K562 (cell line): Measurements from ENCODE around the gene PRSS37. TPM values are rescaled to one million over a fixed set of nuclear protein-coding genes. Genes with fewer than 3 reads are reported as not detected.

Experiments
- ATAC-seq: fragments of 200-7000 bp; cut with Tn5 transposase; 3 replicates; pipeline ENCODE4 v1.9.1; 2020; ENCODE audit warnings: moderate library complexity
- BruUV-seq: library from RNA; stranded (reverse); fragments of 400-500 nt; replicated peaks from 2 replicates; lab custom pipeline; 2021; lab: Mats Ljungman, UMichigan
- CTCF ChIA-PET: fragments of 300-600 bp; formaldehyde crosslinking; extraction: SDS; loops from one replicate; lab custom pipeline; 2021; ENCODE audit warnings: low intra/inter-chr PET ratio; lab: Yijun Ruan, JAX
- POLR2A ChIA-PET: fragments of 300-600, 350-650 bp; sonication (Branson Sonifier 250); formaldehyde crosslinking; extraction: SDS; loops from one replicate; lab custom pipeline; 2021; ENCODE audit warnings: antibody characterized with exemption, inconsistent platforms; lab: Yijun Ruan, JAX
- DNase-seq, 4 experiments: peaks; one replicate each; pipeline versions ENCODE4 v3.0.0 to v3.0.0-alpha.2; 2011 to 2018; ENCODE audit warnings: low spot score in 3 of 4, mixed read lengths in 3 of 4; ENCODE audit errors: extremely low read depth in 1 of 4
- FAIRE-seq: peaks from 2 replicates; lab custom pipeline; 2011; peaks lifted over from hg19 to GRCh38; lab: Jason Lieb, UNC
- H2AFZ ChIP-seq: 2 replicates; pipeline ENCODE4 v1.6.0; 2011; ENCODE audit warnings: low read depth, low read length, control low read depth, inconsistent platforms
- H3K27ac ChIP-seq: fragments of 200-600 bp; 3 replicates; pipeline ENCODE4 v1.8.0; 2011; ENCODE audit warnings: low read depth, mild to moderate bottlenecking, control low read depth, inconsistent platforms, low read length, moderate library complexity, mixed read lengths; ENCODE audit errors: extremely low read depth
- H3K27me3 ChIP-seq, 2 experiments: fragments of 300-600 bp in 1 of 2; 2 replicates in 1 of 2; 3 replicates in 1 of 2; pipeline versions ENCODE4 v1.6.0 to v1.8.0; 2011; ENCODE audit warnings: inconsistent platforms in 2 of 2, low read length in 2 of 2, mild to moderate bottlenecking in 1 of 2, mixed read lengths in 1 of 2, moderate library complexity in 1 of 2; ENCODE audit not compliant: control insufficient read depth in 2 of 2, insufficient read depth in 2 of 2
- H3K36me3 ChIP-seq: fragments of 300-600 bp; 3 replicates; pipeline ENCODE4 v1.8.0; 2011; ENCODE audit warnings: mild to moderate bottlenecking, low read length, inconsistent platforms; ENCODE audit not compliant: control insufficient read depth, insufficient read depth
- H3K4me1 ChIP-seq, 2 experiments: fragments of 200-600 bp in 1 of 2; replicated peaks in 1 of 2; 2 replicates in 1 of 2; 3 replicates in 1 of 2; pipeline versions ENCODE4 v1.5.1 to v1.8.0; 2011; ENCODE audit warnings: inconsistent platforms in 2 of 2, low read length in 2 of 2, mild to moderate bottlenecking in 1 of 2, mixed read lengths in 1 of 2, moderate library complexity in 1 of 2; ENCODE audit not compliant: control insufficient read depth in 2 of 2, insufficient read depth in 2 of 2
- H3K4me2 ChIP-seq: 2 replicates; pipeline ENCODE4 v1.6.1; 2011; ENCODE audit warnings: low read length, control low read depth, inconsistent platforms, mixed read lengths; ENCODE audit not compliant: insufficient read depth
- H3K4me3 ChIP-seq: fragments of 200-600 bp; sonication (generic), shearing (Covaris generic); 2 replicates; pipeline ENCODE4 v1.5.1; 2016; ENCODE audit warnings: control low read depth, inconsistent platforms
- H3K79me2 ChIP-seq: fragments of 200-600 bp; 3 replicates; pipeline ENCODE4 v1.8.0; 2011; ENCODE audit warnings: low read length, inconsistent platforms; ENCODE audit not compliant: control insufficient read depth, insufficient read depth
- H3K9ac ChIP-seq, 2 experiments: 2 replicates each; pipeline versions ENCODE4 v1.6.0 to v1.6.1; 2011; ENCODE audit warnings: low read depth in 2 of 2, low read length in 2 of 2, control low read depth in 1 of 2, inconsistent platforms in 1 of 2, mild to moderate bottlenecking in 1 of 2, mixed read lengths in 1 of 2; ENCODE audit not compliant: insufficient read depth in 1 of 2
- H3K9me1 ChIP-seq: one replicate; pipeline ENCODE4 v1.6.0; 2011; ENCODE audit warnings: inconsistent platforms, mild to moderate bottlenecking, low read length, moderate library complexity; ENCODE audit not compliant: control insufficient read depth, insufficient read depth
- H3K9me3 ChIP-seq: replicated peaks from 2 replicates; pipeline ENCODE4 v1.5.1; 2011; ENCODE audit warnings: low read depth, low read length, inconsistent platforms; ENCODE audit not compliant: control insufficient read depth, insufficient read depth
- H4K20me1 ChIP-seq: replicated peaks from 2 replicates; pipeline ENCODE4 v1.6.1; 2011; ENCODE audit warnings: low read length, inconsistent platforms, mixed read lengths; ENCODE audit not compliant: control insufficient read depth, insufficient read depth
- AFF4 ChIP-seq: sonication (generic); formaldehyde crosslinking; IDR thresholded peaks from 2 replicates; pipeline ENCODE4 v1.8.0; 2023; ENCODE audit warnings: mild to moderate bottlenecking, missing genetic modification reagents
- CHCHD3 ChIP-seq: fragments of 250-450 bp; sonication (Bioruptor Pico); IDR thresholded peaks from 2 replicates; pipeline ENCODE4 v2.1.2; 2022; ENCODE audit warnings: mild to moderate bottlenecking
- CXXC5 ChIP-seq: fragments of 250-450 bp; sonication (Bioruptor Pico); IDR thresholded peaks from 2 replicates; pipeline ENCODE4 v1.8.0; 2022; ENCODE audit warnings: inconsistent platforms, mild to moderate bottlenecking, moderate library complexity
- GABPB1 ChIP-seq: sonication (generic); formaldehyde crosslinking; IDR thresholded peaks from 2 replicates; pipeline ENCODE4 v1.8.0; 2022; ENCODE audit warnings: mild to moderate bottlenecking, missing genetic modification reagents
- HNRNPL ChIP-seq: fragments of 200-400 bp; formaldehyde crosslinking; IDR thresholded peaks from 2 replicates; pipeline ENCODE4 v1.6.1; 2017; ENCODE audit warnings: low read depth, mild to moderate bottlenecking, low read length
- TAF7 ChIP-seq: fragments of 450-650 bp; IDR thresholded peaks from 2 replicates; pipeline ENCODE4 v1.6.1; 2016; ENCODE audit warnings: missing genetic modification characterization, missing compliant biosample characterization
- USF1 ChIP-seq: sonication (generic); formaldehyde crosslinking; IDR thresholded peaks from 2 replicates; pipeline ENCODE4 v1.9.0; 2022; ENCODE audit warnings: mild to moderate bottlenecking, missing genetic modification reagents
- ZBTB1 ChIP-seq: sonication (generic); formaldehyde crosslinking; IDR thresholded peaks from 2 replicates; pipeline ENCODE4 v1.8.1; 2023; ENCODE audit warnings: missing genetic modification reagents, low read depth, mild to moderate bottlenecking, borderline replicate concordance
- ZNF232 ChIP-seq: sonication (generic); formaldehyde crosslinking; IDR thresholded peaks from 2 replicates; pipeline ENCODE4 v1.8.0; 2022; ENCODE audit warnings: mild to moderate bottlenecking, missing genetic modification reagents
- ZNF445 ChIP-seq: fragments of 250-450 bp; sonication (Bioruptor Pico); IDR thresholded peaks from 2 replicates; pipeline ENCODE4 v1.4.0; 2020; ENCODE audit warnings: low read depth, mild to moderate bottlenecking, moderate library complexity
- WGBS: fragments of 100-300 bp; shearing (Covaris generic); methylation state at CpG from one replicate; pipeline ENCODE4 v1.1.6; 2016; ENCODE audit warnings: low coverage, mixed read lengths; ENCODE audit not compliant: insufficient coverage; ENCODE audit errors: missing lambda C conversion rate; 5-methylcytosine and 5-hydroxymethylcytosine counted together
- in situ Hi-C: fragments of 300-500 bp; cut with MboI; formaldehyde crosslinking; loops from 4 replicates; pipeline ENCODE4 v1.15.0; 2018; ENCODE audit warnings: inconsistent platforms, mixed read lengths
- intact Hi-C: fragments of 100-400 bp; cut with micrococcal nuclease; formaldehyde crosslinking; loops from 2 replicates; pipeline ENCODE4 v1.14.2; 2022
- polyA plus RNA-seq, 8 experiments: library from polyadenylated mRNA; depleted of rRNA in 4 of 8; stranded (reverse) in 5 of 8; unstranded in 3 of 8; fragments of >200 nt; fragmentation: Nextera tagmentation in 2 of 8; fragmentation: Illumina TruSeq in 1 of 8; extraction: Ambion mirVana in 2 of 8; extraction: Trizol in 1 of 8; gene quantifications; 2 replicates each; pipeline versions ENCODE4 v1.2.1 to v1.2.3, GENCODE V29; 2011 to 2014; ENCODE audit warnings: inconsistent platforms in 1 of 8, missing spikeins in 1 of 8
- total RNA-seq, 7 experiments: library from RNA; depleted of rRNA in 6 of 7; stranded (reverse); fragments of >200 nt in 6 of 7; fragmentation: Illumina TruSeq in 2 of 7; extraction: Trizol in 2 of 7; gene quantifications; 2 replicates each; pipeline versions ENCODE4 v1.2.1 to v1.2.3, GENCODE V29; 2011 to 2021; ENCODE audit warnings: low replicate concordance in 1 of 7

The PRSS37 gene
- total and polyA plus RNA-seq, 9 of the 15 experiments (the other 6 are each of a cell fraction or from before 2014, with no cell fraction given): not detected

GRCh38 chr7:141884539-141885225, 43.4 kb upstream of the PRSS37 start:
- no peaks in the 10 kb centered on the region for H3K9me1 ChIP-seq
- no peaks in the 10 kb centered on the region for H3K27me3 ChIP-seq
- ATAC-seq (no peak), DNase-seq (no peak), FAIRE-seq (no peak)
- no peaks in the 10 kb centered on the region for H3K36me3 ChIP-seq
- in situ Hi-C loops (no loop called here), intact Hi-C loops (no loop called here)
- H3K4me1 ChIP-seq: no peaks in the 10 kb centered on the region
- 0 out of 2 replicates have a peak, but pooled peaks cover 1% of the 10 kb centered on the region for H3K9me3 ChIP-seq
- POLR2A ChIA-PET: no interaction called here
- H4K20me1 ChIP-seq: no peaks in the 10 kb centered on the region
- TF ChIP-seq CHCHD3 (CRISPR knock-in tag) (no peak), USF1 (no peak), HNRNPL (no peak), GABPB1 (CRISPR knock-in tag) (no peak)
- 1% methylated on average over 5 of the region's 5 CpGs for WGBS
- H3K4me2 ChIP-seq: no peak overlapping the region
- H3K9ac ChIP-seq: no peak overlapping the region
- H3K4me3 ChIP-seq: no peak overlapping the region
- H3K27ac ChIP-seq: no peak overlapping the region
- CTCF ChIA-PET: no interaction called here
- H3K79me2 ChIP-seq: no peaks in the 10 kb centered on the region
- no peak overlapping the region for H2AFZ ChIP-seq
- no TSS peak for BruUV-seq

GRCh38 chr7:141880960-141881359, 39.7 kb upstream of the PRSS37 start:
- POLR2A ChIA-PET: interaction anchor here (1.0 kb wide), 1 partner anchor 143 kb away, joined by 3 read pairs; the partner anchor contains the start of gene SSBP1
- in situ Hi-C loops: no loop called here
- DNase-seq: no peak
- Histone ChIP-seq H4K20me1 (no peaks in the 10 kb centered on the region), H3K4me1 (no peaks in the 10 kb centered on the region), H3K4me3 (no peak overlapping the region), H3K36me3 (no peaks in the 10 kb centered on the region), H3K79me2 (no peaks in the 10 kb centered on the region), H2AFZ (no peak overlapping the region), H3K9ac (no peak overlapping the region), H3K9me1 (no peaks in the 10 kb centered on the region), H3K27me3 (no peaks in the 10 kb centered on the region), H3K9me3 (0 out of 2 replicates have a peak, but pooled peaks cover 1% of the 10 kb centered on the region), H3K4me2 (no peak overlapping the region), H3K27ac (no peak overlapping the region)
- 1% methylated on average over 5 of the region's 5 CpGs for WGBS
- BruUV-seq: no TSS peak
- FAIRE-seq: no peak
- CTCF ChIA-PET: no interaction called here
- intact Hi-C loops: no loop called here
- ATAC-seq: no peak
- TF ChIP-seq ZBTB1: no peak
- TF ChIP-seq CXXC5: no peak
- no peak for TF ChIP-seq AFF4 (CRISPR knock-in tag)
- TF ChIP-seq ZNF232 (CRISPR knock-in tag): no peak
- TF ChIP-seq TAF7 (tag): no peak
- no peak for TF ChIP-seq ZNF445
